HG03565 (cell line): ENCODE results near the gene RAB37.

ENCODE experiments used
- ATAC-seq: cut with Tn5 transposase; IDR thresholded peaks from one replicate; pipeline ENCODE4 v1.9.1; 2021; ENCODE audit warnings: mild to moderate bottlenecking, moderate library complexity; ENCODE audit not compliant: unreplicated experiment

The RAB37 gene

GRCh38 chr17:74728033-74728701 is 8.9 kb upstream of the RAB37 start:
- no peak for ATAC-seq

- ATAC-seq, result no peak
Observed at GRCh38 chr17:74728702-74729075, 8.4 kb upstream of the RAB37 start.

GRCh38 chr17:74729368-74729767 is 7.7 kb upstream of the RAB37 start:
- ATAC-seq, result no peak

- no peak for ATAC-seq
Observed at GRCh38 chr17:74729866-74730265, 7.2 kb upstream of the RAB37 start.

GRCh38 chr17:74730491-74731346 is 6.3 kb upstream of the RAB37 start:
- no peak for ATAC-seq

- no peak for ATAC-seq
Observed at GRCh38 chr17:74731347-74731605, 5.8 kb upstream of the RAB37 start.

GRCh38 chr17:74732042-74732867 is 4.8 kb upstream of the RAB37 start:
- no peak for ATAC-seq

- no peak for ATAC-seq
Observed at GRCh38 chr17:74733365-74734122, 3.5 kb upstream of the RAB37 start.

- ATAC-seq, result no peak
Observed at GRCh38 chr17:74734256-74734655, 2.8 kb upstream of the RAB37 start.

- ATAC-seq, result no peak
Observed at GRCh38 chr17:74737299-74738050, 419 bp downstream of the RAB37 start.

GRCh38 chr17:74738051-74738996 is 1.3 kb downstream of the RAB37 start:
- ATAC-seq, result peak; percentile 33

GRCh38 chr17:74739227-74739831 is 2.3 kb downstream of the RAB37 start:
- no peak for ATAC-seq

- no peak for ATAC-seq
Observed at GRCh38 chr17:74740173-74740572, 3.1 kb downstream of the RAB37 start.

- ATAC-seq, result no peak
Observed at GRCh38 chr17:74740641-74741387, 3.8 kb downstream of the RAB37 start.

GRCh38 chr17:74742153-74742515 is 5.1 kb downstream of the RAB37 start:
- peak; percentile 44 for ATAC-seq

- ATAC-seq, result no peak
Observed at GRCh38 chr17:74742978-74743545, 6.0 kb downstream of the RAB37 start.

- no peak for ATAC-seq
Observed at GRCh38 chr17:74743755-74744154, 6.7 kb downstream of the RAB37 start.

- ATAC-seq, result no peak
Observed at GRCh38 chr17:74744349-74744713, 7.3 kb downstream of the RAB37 start.
